GM18517 (cell line): ENCODE measurements around the gene HCN1.
"Not testable (repeated sequence)": the region's sequence is repeated elsewhere in the genome, so short reads cannot be mapped to it uniquely, and the experiment has no call there.

Experiments
- ATAC-seq: cut with Tn5 transposase; IDR thresholded peaks from one replicate; pipeline ENCODE4 v1.9.1; 2021; ENCODE audit warnings: mild to moderate bottlenecking, moderate library complexity; ENCODE audit not compliant: unreplicated experiment

Gene HCN1

DNA sequence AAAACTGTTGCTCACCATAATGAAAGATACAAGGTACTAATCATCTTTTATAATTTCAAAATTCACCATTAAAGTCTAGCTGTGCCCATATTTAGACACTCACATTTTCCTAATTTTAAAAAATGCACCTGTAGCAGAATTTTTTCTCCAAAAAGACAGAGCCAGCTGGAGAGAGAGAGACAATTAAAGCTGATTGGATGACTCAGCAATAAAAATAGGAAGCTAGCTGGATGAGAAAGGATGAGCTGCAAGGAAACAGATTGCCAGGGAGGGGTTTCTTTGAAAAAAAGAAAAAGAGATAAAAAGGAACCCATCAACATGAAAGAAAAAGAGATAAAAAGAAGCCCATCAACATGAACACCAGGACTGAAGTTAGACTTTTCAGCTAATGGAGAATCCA, 73.8 kb downstream of the HCN1 start:
- no peak for ATAC-seq

DNA sequence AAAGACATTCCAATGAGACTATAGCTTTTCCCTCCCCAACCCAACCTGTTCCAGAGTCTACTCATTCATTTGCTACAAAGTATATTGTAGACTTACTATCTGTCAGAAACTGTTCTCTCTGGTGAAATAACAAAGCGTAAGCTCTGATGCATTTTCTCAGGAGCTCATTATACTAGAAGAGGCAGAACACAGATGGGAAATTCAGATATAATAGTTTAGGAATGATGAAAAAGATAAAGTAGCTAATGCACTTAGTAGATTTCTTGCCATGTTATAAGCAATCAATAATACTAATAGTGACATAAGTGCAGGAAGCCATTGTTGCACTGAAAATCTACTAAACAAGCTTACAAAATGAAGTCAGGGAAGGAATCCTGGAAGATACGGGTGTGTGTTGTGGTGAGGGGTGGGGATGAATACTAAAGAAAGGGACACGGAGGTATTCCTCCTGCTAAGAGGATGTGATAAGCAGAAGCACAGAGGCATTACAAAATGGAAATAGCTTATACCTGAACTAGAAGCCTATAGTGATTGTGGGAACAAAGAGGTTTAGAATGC, 78.2 kb downstream of the HCN1 start:
- no peak for ATAC-seq

- no peak for ATAC-seq
Measured at GRCh38 chr5:45609661-45610060, 86.5 kb downstream of the HCN1 start.

DNA sequence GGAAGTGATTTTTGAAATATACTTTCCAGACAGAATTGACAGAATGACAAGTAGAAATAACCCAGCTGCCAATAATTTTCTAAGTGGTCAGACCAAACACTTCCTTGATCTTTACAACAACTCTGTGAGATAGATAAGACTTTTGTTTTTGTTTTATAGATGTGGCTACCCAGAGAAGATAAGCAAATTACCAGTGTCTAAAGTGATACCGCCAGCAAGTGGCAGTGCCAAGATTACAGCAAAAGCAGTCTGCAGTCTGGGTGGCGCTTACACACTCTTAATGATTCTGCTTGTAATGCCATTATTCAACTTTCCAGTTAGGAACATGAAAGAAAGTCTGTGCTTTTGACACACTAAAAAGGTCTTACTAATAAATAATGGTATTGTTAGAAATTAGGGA, 92.1 kb downstream of the HCN1 start:
- ATAC-seq = no peak

GRCh38 chr5:45601424-45601823, 94.8 kb downstream of the HCN1 start:
- no peak for ATAC-seq

DNA sequence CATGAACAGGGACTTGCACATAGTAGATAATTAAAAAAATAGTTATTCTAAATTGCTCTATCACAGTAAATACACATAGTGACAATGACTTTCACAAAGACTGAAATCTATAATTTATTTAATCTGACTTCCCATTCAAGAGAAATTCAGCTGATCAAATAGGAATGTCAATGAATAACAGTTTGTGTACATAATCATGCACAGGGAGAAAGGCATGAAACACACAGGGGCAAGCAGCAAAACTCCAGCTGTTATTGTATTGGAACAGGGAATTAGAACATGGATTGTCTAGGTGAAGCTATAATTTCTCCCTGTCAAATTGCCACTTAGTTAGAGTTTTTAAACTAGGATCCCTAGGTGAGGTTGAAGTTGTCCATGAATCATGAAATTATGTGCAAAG, 99.9 kb downstream of the HCN1 start:
- no peak for ATAC-seq

GRCh38 chr5:45586001-45586400, 110.2 kb downstream of the HCN1 start:
- ATAC-seq = not testable (repeated sequence)

DNA sequence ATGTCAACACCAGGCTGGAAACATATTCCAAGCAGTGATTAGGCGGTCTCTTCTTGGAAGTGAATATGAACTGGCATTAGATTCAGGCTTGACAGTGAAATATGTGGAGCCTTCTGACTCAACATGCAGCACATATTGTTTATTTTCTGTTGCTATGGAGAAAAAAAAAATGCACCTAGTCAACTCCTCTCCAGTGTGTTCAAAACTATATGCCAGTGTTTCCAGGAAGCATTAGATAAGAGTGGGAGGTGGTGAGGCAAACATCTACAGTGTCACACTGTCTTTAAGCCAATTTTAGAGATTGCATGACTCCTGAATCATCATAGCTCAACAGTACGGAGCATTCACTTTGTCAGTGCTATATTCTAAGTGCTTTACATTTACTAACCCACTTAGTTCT, 117.9 kb downstream of the HCN1 start:
- ATAC-seq = no peak

DNA sequence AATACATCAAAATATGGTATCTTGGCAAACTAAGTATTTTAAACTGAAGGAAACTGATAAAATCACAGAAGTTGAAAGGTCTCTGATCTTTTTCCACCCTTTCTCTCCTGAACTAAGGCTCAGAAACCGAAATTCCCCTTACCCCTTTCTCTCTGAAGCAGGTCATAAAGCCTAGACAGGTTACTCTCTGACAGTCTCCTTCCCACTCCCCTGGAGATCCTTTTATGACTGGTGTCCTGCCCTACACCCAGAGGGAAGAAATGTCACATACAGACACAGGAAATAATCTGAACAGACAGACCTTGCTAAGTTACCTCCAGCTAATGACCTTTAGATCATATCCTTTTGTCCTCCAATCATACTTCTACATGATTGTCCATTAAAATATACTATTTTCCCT, 127.4 kb downstream of the HCN1 start:
- ATAC-seq = no peak

GRCh38 chr5:45542421-45542820, 153.8 kb downstream of the HCN1 start:
- no peak for ATAC-seq

DNA sequence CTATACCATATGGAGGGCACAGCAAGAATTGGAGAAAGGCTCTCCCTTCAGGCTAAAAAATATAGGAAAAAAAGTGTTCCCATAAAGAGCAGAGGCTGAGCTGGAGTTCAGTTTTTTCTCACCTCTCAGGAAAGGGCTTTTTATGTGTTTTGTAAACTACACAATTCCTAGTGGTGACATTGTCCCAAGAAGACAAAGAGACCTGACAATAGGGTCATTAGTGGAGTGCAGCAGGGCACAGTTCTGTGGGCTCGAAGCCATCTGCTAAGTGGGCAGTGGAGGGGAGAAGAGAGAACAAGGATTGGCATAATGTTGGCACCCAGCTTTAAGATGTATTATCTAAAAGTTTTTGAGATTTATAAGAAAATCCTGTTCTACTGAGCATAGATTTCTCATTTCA, 162.5 kb downstream of the HCN1 start:
- no peak for ATAC-seq

- ATAC-seq = no peak
Measured at GRCh38 chr5:45532826-45533624, 163.2 kb downstream of the HCN1 start.

GRCh38 chr5:45521067-45521466, 175.1 kb downstream of the HCN1 start:
- ATAC-seq = no peak

DNA sequence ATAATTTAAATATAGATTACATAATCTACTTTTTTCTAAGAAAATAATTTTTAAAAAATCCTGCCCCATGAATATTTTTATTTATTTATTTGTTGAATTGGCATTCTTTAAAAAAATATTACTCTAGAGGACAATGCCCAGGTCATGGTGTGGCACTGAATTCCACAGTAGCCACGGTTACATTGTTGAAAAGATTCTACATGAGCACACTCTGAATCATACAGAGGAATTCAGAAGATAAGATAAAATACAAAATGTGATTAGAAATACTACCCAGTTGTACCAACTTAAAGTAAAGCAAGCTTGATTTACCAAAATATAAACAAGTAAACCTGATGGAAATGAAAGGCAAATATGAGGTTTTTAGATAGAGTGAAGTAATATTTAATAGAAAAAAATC, 183.7 kb downstream of the HCN1 start:
- ATAC-seq = no peak

- ATAC-seq = no peak
Measured at GRCh38 chr5:45509371-45509770, 186.8 kb downstream of the HCN1 start.

DNA sequence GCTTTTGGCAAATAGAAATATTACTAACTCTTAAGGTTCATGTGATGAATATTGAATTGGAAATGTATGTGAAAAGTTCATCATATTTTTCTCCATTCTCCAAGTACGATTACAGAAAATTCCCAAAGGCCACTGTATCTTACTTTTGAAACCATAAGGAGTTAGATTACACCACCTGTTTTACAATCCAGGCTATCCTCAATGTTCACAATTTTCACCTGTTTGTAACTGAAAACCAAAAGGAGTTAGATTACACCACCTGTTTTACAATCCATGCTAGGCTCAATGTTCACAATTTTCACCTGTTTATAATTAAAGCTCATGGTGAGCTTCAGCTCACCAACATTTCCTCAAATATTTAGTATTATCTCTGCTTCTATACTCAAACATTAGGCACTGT, 188.0 kb downstream of the HCN1 start:
- ATAC-seq = no peak

- no peak for ATAC-seq
Measured at GRCh38 chr5:45507178-45507577, 189.0 kb downstream of the HCN1 start.

DNA sequence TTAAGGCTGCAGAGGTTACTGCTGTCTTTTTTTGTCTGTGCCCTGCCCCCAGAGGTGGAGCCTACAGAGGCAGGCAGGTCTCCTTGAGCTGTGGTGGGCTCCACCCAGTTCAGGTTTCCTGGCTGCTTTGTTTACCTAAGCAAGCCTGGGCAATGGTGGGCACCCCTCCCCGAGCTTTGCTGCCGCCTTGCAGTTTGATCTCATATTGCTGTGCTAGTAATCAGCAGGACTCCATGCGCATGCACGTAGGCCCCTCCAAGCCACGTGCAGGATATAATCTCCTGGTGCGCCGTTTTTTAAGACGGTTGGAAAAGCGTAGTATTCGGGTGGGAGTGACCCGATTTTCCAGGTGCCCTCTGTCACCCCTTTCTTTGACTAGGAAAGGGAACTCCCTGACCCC, 197.2 kb downstream of the HCN1 start:
- ATAC-seq = not testable (repeated sequence)

DNA sequence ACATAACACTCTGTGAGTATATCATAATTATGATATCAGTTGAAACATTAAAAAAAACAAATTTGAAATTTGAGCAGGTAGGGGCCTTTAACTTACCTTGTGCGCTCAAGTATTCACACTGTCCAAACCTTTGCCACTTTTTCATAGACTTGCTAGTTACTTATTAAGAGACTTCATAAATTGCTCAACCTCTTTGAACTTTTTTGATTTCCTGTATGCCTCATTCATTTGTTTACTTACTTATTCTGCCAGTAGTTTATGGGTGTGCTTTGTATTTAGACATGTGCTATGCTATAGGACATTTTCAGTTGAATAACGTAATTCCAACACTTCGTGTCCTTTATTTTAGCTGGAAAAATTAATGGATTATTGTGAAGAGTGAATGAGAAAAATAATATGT, 204.8 kb downstream of the HCN1 start:
- ATAC-seq = no peak

DNA sequence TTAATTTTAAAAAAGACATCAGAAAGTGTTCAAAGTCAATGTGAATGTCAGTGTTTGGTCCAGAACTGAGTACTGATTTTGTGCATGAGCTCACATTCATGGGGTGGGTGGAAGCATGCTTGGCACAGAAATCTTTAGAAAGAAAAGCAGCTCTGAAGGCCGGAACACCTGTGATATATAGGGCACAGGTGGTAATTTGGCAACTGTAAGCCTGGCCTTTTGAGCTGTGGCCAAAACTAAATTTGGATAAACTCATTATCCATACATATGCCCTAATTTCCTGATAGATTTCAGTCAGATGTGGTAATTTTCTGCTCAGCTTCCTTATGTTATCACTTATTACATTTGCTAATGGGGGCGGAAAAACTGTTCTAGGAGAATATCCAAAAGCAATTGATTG, 211.4 kb downstream of the HCN1 start:
- no peak for ATAC-seq

- no peak for ATAC-seq
Measured at GRCh38 chr5:45454114-45454513, 242.1 kb downstream of the HCN1 start.

GRCh38 chr5:45444856-45445255, 251.3 kb downstream of the HCN1 start:
- not testable (repeated sequence) for ATAC-seq

GRCh38 chr5:45440466-45440865, 255.7 kb downstream of the HCN1 start:
- ATAC-seq = no peak
